ENCODE results near the gene ATP2C2. TPM values are rescaled to one million over a fixed set of nuclear protein-coding genes. Genes with fewer than 3 reads are reported as not detected.

Gene ATP2C2
- total and polyA plus RNA-seq, 9 of the 15 experiments (the other 6 are each of a cell fraction or from before 2014, with no cell fraction given) = 0.75 TPM; not detected in 8

GRCh38 chr16:84511180-84511800 lies 143.0 kb downstream of the ATP2C2 start (continued):
- no peak for TF ChIP-seq TAF15 (IDR thresholded peaks at IDR 0.05; ENCODE audit: low read depth, low read length)
- TF ChIP-seq PRDM10 (IDR thresholded peaks at IDR 0.05; ENCODE audit: partially characterized antibody) = peak; percentile 87
- no peak for TF ChIP-seq NFE2L1 (tag; IDR thresholded peaks at IDR 0.05; ENCODE audit: borderline replicate concordance, low read depth)
- TF ChIP-seq RBM39 (optimal IDR thresholded peaks at IDR 0.05; ENCODE audit: low read depth, low read length) = peak; percentile 38
- TF ChIP-seq RBM22 (IDR thresholded peaks at IDR 0.05; ENCODE audit: low read depth, low read length, poor library complexity, severe bottlenecking) = no peak
- no peak for TF ChIP-seq ASH1L (IDR thresholded peaks at IDR 0.05; ENCODE audit: borderline replicate concordance, low read depth, partially characterized antibody)
- TF ChIP-seq GMEB1 (CRISPR knock-in tag; IDR thresholded peaks at IDR 0.05) = no peak
- no peak for TF ChIP-seq ETS2 (tag; IDR thresholded peaks at IDR 0.05; ENCODE audit: borderline replicate concordance, poor library complexity, severe bottlenecking)
- no peak for TF ChIP-seq PCBP2 (IDR thresholded peaks at IDR 0.05; ENCODE audit: low read depth, low read length, poor library complexity, severe bottlenecking)
- TF ChIP-seq SMAD3 (CRISPR knock-in tag; conservative IDR thresholded peaks at IDR 0.05) = no peak
- no peak for TF ChIP-seq ZNF740 (CRISPR knock-in tag; IDR thresholded peaks at IDR 0.05)
- TF ChIP-seq ZNF740 (tag; IDR thresholded peaks at IDR 0.05) = no peak
- no peak for TF ChIP-seq ZNF561 (CRISPR knock-in tag; conservative IDR thresholded peaks at IDR 0.05)
- peak; percentile 95 for TF ChIP-seq DEAF1 (CRISPR knock-in tag; IDR thresholded peaks at IDR 0.05)
- no peak for TF ChIP-seq COPS2 (conservative IDR thresholded peaks at IDR 0.05)
- TF ChIP-seq NFXL1 (CRISPR knock-in tag; IDR thresholded peaks at IDR 0.05) = no peak
- TF ChIP-seq STAG1 (CRISPR knock-in tag; IDR thresholded peaks at IDR 0.05; ENCODE audit: borderline replicate concordance) = peak; percentile 70; the same call in 1 of the 2 replicates

All from K562 (cell line).